Activated naive CD8-positive, alpha-beta T cell treated with anti-CD3 and anti-CD28 coated beads, Interleukin-2, amount 50 U/mL, for 24 hours (primary cell): ENCODE data around the gene CYB5R4.
"Not testable (repeated sequence)": the region's sequence is repeated elsewhere in the genome, so short reads cannot be mapped to it uniquely, and the experiment has no call there.

Source experiments
- ATAC-seq: fragments of 150-1000 bp; cut with Tn5 transposase; one replicate; pipeline ENCODE4 v1.10.0; 2021
- DNase-seq: peaks from one replicate; pipeline ENCODE4 v3.0.0; 2021
- H3K27ac Mint-ChIP-seq: one replicate; pipeline ENCODE4 v1.8.0; 2021; ENCODE audit warnings: mild to moderate bottlenecking, mixed read lengths
- H3K27me3 Mint-ChIP-seq: one replicate; pipeline ENCODE4 v1.8.0; 2021; ENCODE audit warnings: mixed read lengths
- H3K36me3 Mint-ChIP-seq: one replicate; pipeline ENCODE4 v1.8.0; 2021; ENCODE audit warnings: low read depth, mixed read lengths
- H3K4me1 Mint-ChIP-seq: one replicate; pipeline ENCODE4 v1.8.0; 2021; ENCODE audit warnings: mixed read lengths
- H3K4me3 Mint-ChIP-seq: one replicate; pipeline ENCODE4 v1.8.0; 2021; ENCODE audit warnings: mild to moderate bottlenecking, moderate library complexity, mixed read lengths
- H3K9me3 Mint-ChIP-seq: one replicate; pipeline ENCODE4 v1.8.0; 2021; ENCODE audit warnings: mixed read lengths

CYB5R4 gene

GRCh38 chr6:83878902-83879644 is 19.6 kb downstream of the CYB5R4 start:
- Mint-ChIP-seq H3K27ac (no peak overlapping the region), H3K36me3 (peaks cover 4% of the 10 kb centered on the region), H3K9me3 (no peaks in the 10 kb centered on the region), H3K4me3 (no peak overlapping the region), H3K4me1 (peaks cover 19% of the 10 kb centered on the region), H3K27me3 (no peaks in the 10 kb centered on the region)
- ATAC-seq (no peak), DNase-seq (no peak)

- no peak overlapping the region for H3K4me3 Mint-ChIP-seq
- H3K36me3 Mint-ChIP-seq = peaks cover 2% of the 10 kb centered on the region
- no peaks in the 10 kb centered on the region for H3K27me3 Mint-ChIP-seq
- DNase-seq (no peak), ATAC-seq (no peak)
- peaks cover 21% of the 10 kb centered on the region for H3K4me1 Mint-ChIP-seq
- H3K27ac Mint-ChIP-seq = no peak overlapping the region
- H3K9me3 Mint-ChIP-seq = no peaks in the 10 kb centered on the region
Measured at GRCh38 chr6:83879746-83880145, 20.3 kb downstream of the CYB5R4 start.

DNA sequence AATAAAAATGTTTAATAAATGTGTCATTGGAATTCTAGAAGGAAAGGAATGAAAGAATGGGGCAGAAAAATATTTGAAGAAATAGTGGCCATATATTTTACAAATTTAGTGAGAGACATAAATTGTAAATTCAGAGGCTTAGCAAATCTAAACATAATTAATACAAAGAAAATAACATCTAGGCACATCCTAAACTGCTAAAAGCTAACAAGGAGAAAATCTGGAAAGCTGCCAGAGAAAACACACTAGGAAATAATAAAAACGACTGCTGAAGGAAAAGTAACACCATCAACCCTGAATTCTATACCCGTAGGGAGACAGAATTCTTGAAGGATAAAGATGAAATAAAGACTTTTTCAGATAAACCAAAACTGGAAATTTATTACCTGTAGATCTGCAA is 23.8 kb downstream of the CYB5R4 start:
- Mint-ChIP-seq H3K4me1 (peaks cover 13% of the 10 kb centered on the region), H3K4me3 (no peak overlapping the region), H3K27ac (no peak overlapping the region), H3K9me3 (no peaks in the 10 kb centered on the region), H3K27me3 (no peaks in the 10 kb centered on the region), H3K36me3 (no peaks in the 10 kb centered on the region)
- no peak for ATAC-seq
- no peak for DNase-seq

GRCh38 chr6:83884523-83884922 is 25.0 kb downstream of the CYB5R4 start:
- no peaks in the 10 kb centered on the region for H3K36me3 Mint-ChIP-seq
- no peaks in the 10 kb centered on the region for H3K27me3 Mint-ChIP-seq
- no peaks in the 10 kb centered on the region for H3K9me3 Mint-ChIP-seq
- peaks cover 13% of the 10 kb centered on the region for H3K4me1 Mint-ChIP-seq
- DNase-seq = no peak
- peak; percentile 61 for ATAC-seq
- no peak overlapping the region for H3K27ac Mint-ChIP-seq
- H3K4me3 Mint-ChIP-seq = no peak overlapping the region

GRCh38 chr6:83885984-83886383 is 26.5 kb downstream of the CYB5R4 start:
- Mint-ChIP-seq H3K27ac (no peak overlapping the region), H3K4me3 (no peak overlapping the region), H3K4me1 (peaks cover 5% of the 10 kb centered on the region), H3K9me3 (no peaks in the 10 kb centered on the region), H3K36me3 (peaks cover 6% of the 10 kb centered on the region), H3K27me3 (no peaks in the 10 kb centered on the region)
- DNase-seq = no peak
- no peak for ATAC-seq

- Mint-ChIP-seq H3K36me3 (peaks cover 8% of the 10 kb centered on the region), H3K27ac (no peak overlapping the region), H3K27me3 (no peaks in the 10 kb centered on the region), H3K4me3 (no peak overlapping the region), H3K4me1 (peaks cover under 1% of the 10 kb centered on the region), H3K9me3 (no peaks in the 10 kb centered on the region)
- no peak for DNase-seq
- no peak for ATAC-seq
Measured at GRCh38 chr6:83889621-83890020, 30.1 kb downstream of the CYB5R4 start.

- Mint-ChIP-seq H3K27ac (no peak overlapping the region), H3K9me3 (no peaks in the 10 kb centered on the region), H3K27me3 (no peaks in the 10 kb centered on the region), H3K4me1 (no peaks in the 10 kb centered on the region), H3K36me3 (peaks cover 10% of the 10 kb centered on the region), H3K4me3 (no peak overlapping the region)
- ATAC-seq (no peak), DNase-seq (no peak)
Measured at GRCh38 chr6:83890520-83890919, 31.0 kb downstream of the CYB5R4 start.

DNA sequence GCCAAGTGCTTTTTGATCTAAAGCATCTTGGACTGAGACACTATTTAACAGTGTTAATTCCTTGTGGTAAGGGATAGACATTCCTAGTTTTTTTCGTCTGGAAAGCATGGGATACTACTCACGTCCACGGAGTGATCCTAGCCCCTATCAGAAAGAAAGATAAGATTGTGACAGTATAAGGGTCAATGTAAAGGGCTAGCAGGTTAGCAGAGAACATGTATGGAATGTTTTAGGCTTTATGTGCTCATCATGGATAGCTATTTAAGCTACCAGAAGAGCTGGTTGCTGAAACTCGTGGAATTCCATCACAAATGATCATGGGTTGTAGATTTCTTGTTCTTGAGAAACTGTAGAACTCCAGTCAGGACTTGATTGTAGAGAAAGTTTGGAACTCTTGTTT is 32.1 kb downstream of the CYB5R4 start:
- ATAC-seq (no peak), DNase-seq (no peak)
- Mint-ChIP-seq H3K9me3 (no peaks in the 10 kb centered on the region), H3K27me3 (no peaks in the 10 kb centered on the region), H3K27ac (no peak overlapping the region), H3K36me3 (peaks cover 18% of the 10 kb centered on the region), H3K4me3 (no peak overlapping the region), H3K4me1 (no peaks in the 10 kb centered on the region)

GRCh38 chr6:83893024-83893423 is 33.5 kb downstream of the CYB5R4 start:
- no peaks in the 10 kb centered on the region for H3K4me1 Mint-ChIP-seq

GRCh38 chr6:83897094-83897493 is 37.6 kb downstream of the CYB5R4 start:
- DNase-seq, H3K27ac Mint-ChIP-seq, H3K4me3 Mint-ChIP-seq, H3K27me3 Mint-ChIP-seq, ATAC-seq: not testable (repeated sequence)
- peaks cover 34% of the 10 kb centered on the region for H3K36me3 Mint-ChIP-seq
- H3K9me3 Mint-ChIP-seq = peaks cover 13% of the 10 kb centered on the region
- H3K4me1 Mint-ChIP-seq = peaks cover 11% of the 10 kb centered on the region

More at GRCh38 chr6:83893024-83893423, 33.5 kb downstream of the CYB5R4 start:
- Mint-ChIP-seq H3K27me3 (no peaks in the 10 kb centered on the region), H3K27ac (no peak overlapping the region), H3K36me3 (peaks cover 27% of the 10 kb centered on the region), H3K9me3 (no peaks in the 10 kb centered on the region), H3K4me3 (no peak overlapping the region)
- no peak for DNase-seq
- ATAC-seq = no peak

GRCh38 chr6:83901624-83902023 is 42.1 kb downstream of the CYB5R4 start:
- Mint-ChIP-seq H3K4me3 (no peak overlapping the region), H3K27ac (no peak overlapping the region), H3K36me3 (peaks cover 48% of the 10 kb centered on the region), H3K9me3 (peaks cover 38% of the 10 kb centered on the region), H3K27me3 (no peaks in the 10 kb centered on the region), H3K4me1 (peaks cover 24% of the 10 kb centered on the region)
- ATAC-seq = no peak
- DNase-seq = no peak

GRCh38 chr6:83904395-83904794 is 44.9 kb downstream of the CYB5R4 start:
- H3K27ac Mint-ChIP-seq = no peak overlapping the region
- peaks cover 34% of the 10 kb centered on the region for H3K4me1 Mint-ChIP-seq
- no peak for ATAC-seq
- no peak for DNase-seq
- H3K4me3 Mint-ChIP-seq = no peak overlapping the region
- no peaks in the 10 kb centered on the region for H3K27me3 Mint-ChIP-seq
- peaks cover 46% of the 10 kb centered on the region for H3K9me3 Mint-ChIP-seq
- peaks cover 50% of the 10 kb centered on the region for H3K36me3 Mint-ChIP-seq

DNA sequence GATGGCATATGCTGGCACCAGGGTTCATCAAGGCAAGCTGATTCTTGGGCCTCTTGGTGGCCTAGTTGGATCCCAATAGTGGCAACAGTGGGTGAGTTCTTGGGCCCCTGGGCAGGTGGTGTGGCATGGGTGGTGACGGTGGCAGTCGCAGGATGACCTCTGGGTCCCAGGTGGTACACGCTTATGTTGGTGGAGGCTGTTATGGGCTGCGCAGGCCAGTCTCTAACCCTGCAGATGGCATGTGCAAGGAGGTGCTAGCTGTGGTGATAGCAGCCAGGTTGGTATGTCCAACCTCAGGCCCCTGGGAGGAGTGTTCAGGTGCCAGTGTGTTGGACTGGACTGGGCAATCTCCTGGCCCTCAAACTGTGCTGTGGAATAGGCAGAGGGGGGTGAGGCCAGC is 46.2 kb downstream of the CYB5R4 start:
- Mint-ChIP-seq H3K4me3 (no peak overlapping the region), H3K36me3 (peaks cover 54% of the 10 kb centered on the region), H3K4me1 (peaks cover 34% of the 10 kb centered on the region), H3K27me3 (no peaks in the 10 kb centered on the region), H3K9me3 (peaks cover 45% of the 10 kb centered on the region), H3K27ac (no peak overlapping the region)
- no peak for ATAC-seq
- DNase-seq = no peak

- peaks cover 26% of the 10 kb centered on the region for H3K9me3 Mint-ChIP-seq
- H3K27ac Mint-ChIP-seq, H3K27me3 Mint-ChIP-seq, ATAC-seq, H3K4me3 Mint-ChIP-seq, DNase-seq: not testable (repeated sequence)
- H3K36me3 Mint-ChIP-seq = peaks cover 41% of the 10 kb centered on the region
- H3K4me1 Mint-ChIP-seq = peaks cover 18% of the 10 kb centered on the region
Measured at GRCh38 chr6:83907623-83908390, 48.3 kb downstream of the CYB5R4 start.

- no peak for DNase-seq
- Mint-ChIP-seq H3K4me3 (no peak overlapping the region), H3K9me3 (peaks cover 19% of the 10 kb centered on the region), H3K4me1 (peaks cover 17% of the 10 kb centered on the region), H3K36me3 (peaks cover 33% of the 10 kb centered on the region), H3K27me3 (no peaks in the 10 kb centered on the region), H3K27ac (no peak overlapping the region)
- ATAC-seq = no peak
Measured at GRCh38 chr6:83908813-83909212, 49.3 kb downstream of the CYB5R4 start.
